Endothelial cell of umbilical vein (primary cell): ENCODE measurements around the gene BCL2L2. TPM values are rescaled to one million over a fixed set of nuclear protein-coding genes. Genes with fewer than 3 reads are reported as not detected.

Experiments used
- BruUV-seq: library from RNA; stranded (reverse); fragments of 400-500 nt; replicated peaks from 2 replicates; lab custom pipeline; 2021; lab: Mats Ljungman, UMichigan
- CTCF ChIA-PET: fragments of 300-600, 350-600 bp; sonication (Branson Sonifier 250); formaldehyde crosslinking; loops from one replicate; lab custom pipeline; 2021; ENCODE audit warnings: antibody characterized with exemption, inconsistent platforms; lab: Charles Lee
- POLR2A ChIA-PET: fragments of 300-600, 350-600 bp; sonication (Branson Sonifier 250); formaldehyde crosslinking; loops from one replicate; lab custom pipeline; 2021; ENCODE audit warnings: antibody characterized with exemption, inconsistent platforms; lab: Charles Lee
- DNase-seq: peaks from one replicate; pipeline ENCODE4 v3.0.0-alpha.2; 2011; ENCODE audit warnings: low read depth, low spot score
- FAIRE-seq: peaks from 2 replicates; lab custom pipeline; 2011; peaks lifted over from hg19 to GRCh38; lab: Jason Lieb, UNC
- H2AFZ ChIP-seq: 2 replicates; pipeline ENCODE4 v1.6.0; 2012; ENCODE audit warnings: low read depth, low read length, control low read depth, inconsistent platforms
- H3K27ac ChIP-seq: 2 replicates; pipeline ENCODE4 v1.5.1; 2011; ENCODE audit warnings: low read depth, mild to moderate bottlenecking, control low read depth, low read length, moderate library complexity; ENCODE audit not compliant: insufficient read depth
- H3K27me3 ChIP-seq, 2 experiments: 2 replicates each; pipeline versions ENCODE4 v1.6.0 to v1.6.1; 2011; ENCODE audit warnings: low read length in 2 of 2, mixed read lengths in 1 of 2; ENCODE audit not compliant: control insufficient read depth in 2 of 2, insufficient read depth in 2 of 2
- H3K36me3 ChIP-seq, 2 experiments: 2 replicates in 1 of 2; 3 replicates in 1 of 2; pipeline ENCODE4 v1.5.1; 2011; ENCODE audit warnings: low read length in 2 of 2, mild to moderate bottlenecking in 1 of 2, moderate library complexity in 1 of 2; ENCODE audit not compliant: control insufficient read depth in 2 of 2, insufficient read depth in 2 of 2; ENCODE audit errors: extremely low read depth in 1 of 2
- H3K4me1 ChIP-seq: 3 replicates; pipeline ENCODE4 v1.5.1; 2011; ENCODE audit warnings: mild to moderate bottlenecking, low read length; ENCODE audit not compliant: control insufficient read depth, insufficient read depth; ENCODE audit errors: extremely low read depth
- H3K4me2 ChIP-seq: 2 replicates; pipeline ENCODE4 v1.6.1; 2011; ENCODE audit warnings: low read length, control low read depth, mixed read lengths; ENCODE audit not compliant: insufficient read depth
- H3K4me3 ChIP-seq, 3 experiments: fragments of 200-600 bp in 1 of 3; sonication (generic), shearing (Covaris generic) in 1 of 3; replicated peaks in 1 of 3; 2 replicates each; pipeline ENCODE4 v1.5.1; 2011 to 2016; ENCODE audit warnings: control low read depth in 3 of 3, low read length in 3 of 3, mild to moderate bottlenecking in 2 of 3, inconsistent platforms in 1 of 3, low read depth in 1 of 3, moderate library complexity in 1 of 3; ENCODE audit not compliant: insufficient read depth in 1 of 3
- H3K79me2 ChIP-seq: 2 replicates; pipeline ENCODE4 v1.6.0; 2012; ENCODE audit warnings: low read length, inconsistent platforms; ENCODE audit not compliant: control insufficient read depth, insufficient read depth
- H3K9ac ChIP-seq: replicated peaks from 2 replicates; pipeline ENCODE3; 2011; ENCODE audit warnings: low read length, control low read depth; ENCODE audit not compliant: insufficient read depth; ENCODE audit errors: extremely low read depth
- H3K9me1 ChIP-seq: replicated peaks from 3 replicates; pipeline ENCODE4 v1.6.0; 2011; ENCODE audit warnings: mild to moderate bottlenecking, low read length; ENCODE audit not compliant: control insufficient read depth, insufficient read depth; ENCODE audit errors: extremely low read depth
- H3K9me3 ChIP-seq: replicated peaks from 2 replicates; pipeline ENCODE4 v1.5.1; 2012; ENCODE audit warnings: low read length, inconsistent platforms; ENCODE audit not compliant: control insufficient read depth, insufficient read depth
- H4K20me1 ChIP-seq: replicated peaks from 2 replicates; pipeline ENCODE3; 2011; ENCODE audit warnings: mild to moderate bottlenecking, low read length; ENCODE audit not compliant: control insufficient read depth, insufficient read depth; ENCODE audit errors: extremely low read depth
- EZH2 ChIP-seq: IDR thresholded peaks from 2 replicates; pipeline ENCODE4 v1.6.1; 2012; ENCODE audit warnings: borderline replicate concordance, low read depth, mild to moderate bottlenecking, moderate library complexity, low read length, inconsistent platforms; ENCODE audit not compliant: severe bottlenecking
- FOS ChIP-seq: IDR thresholded peaks from 2 replicates; pipeline ENCODE4 v1.6.1; 2011; ENCODE audit warnings: mild to moderate bottlenecking, low read length, moderate library complexity, borderline replicate concordance; ENCODE audit not compliant: insufficient read depth
- GATA2 ChIP-seq: IDR thresholded peaks from 2 replicates; pipeline ENCODE4 v1.7.0; 2011; ENCODE audit warnings: low read depth, mild to moderate bottlenecking, moderate library complexity, mixed read lengths, low read length; ENCODE audit not compliant: insufficient read length, insufficient read depth
- JUN ChIP-seq: IDR thresholded peaks from 2 replicates; pipeline ENCODE4 v1.6.1; 2011; ENCODE audit warnings: borderline replicate concordance, low read depth; ENCODE audit not compliant: insufficient read length, insufficient read depth
- MAX ChIP-seq: IDR thresholded peaks from 2 replicates; pipeline ENCODE4 v1.6.1; 2011; ENCODE audit not compliant: insufficient read depth, insufficient read length
- MYC ChIP-seq: IDR thresholded peaks from one replicate; pipeline ENCODE4 v1.6.1; 2011; ENCODE audit warnings: mild to moderate bottlenecking, low read depth, low read length
- POLR2A ChIP-seq: IDR thresholded peaks from 2 replicates; pipeline ENCODE4 v1.6.1; 2012; ENCODE audit warnings: low read depth, mild to moderate bottlenecking, control low read depth, low read length
- POLR2AphosphoS5 ChIP-seq: IDR thresholded peaks from 2 replicates; pipeline ENCODE4 v1.6.1; 2012; ENCODE audit warnings: low read depth, mild to moderate bottlenecking, control low read depth, low read length, moderate library complexity; ENCODE audit not compliant: insufficient read depth
- dilution Hi-C: fragments of 300-500 bp; cut with MboI; formaldehyde crosslinking; loops from one replicate; pipeline ENCODE4 v1.15.0; 2019; ENCODE audit warnings: low sequenced_read_pairs; ENCODE audit not compliant: extremely low pct_ligation_motif_present
- intact Hi-C: fragments of 100-400 bp; cut with micrococcal nuclease; formaldehyde crosslinking; loops from one replicate; pipeline ENCODE4 v1.10.0; 2022
- polyA plus RNA-seq, 4 experiments: library from polyadenylated mRNA; depleted of rRNA in 3 of 4; stranded (reverse) in 3 of 4; unstranded in 1 of 4; fragments of >200 nt; gene quantifications; 2 replicates each; pipeline versions ENCODE4 v1.2.1 to v1.2.3, GENCODE V29; 2011 to 2012; ENCODE audit warnings: missing spikeins in 1 of 4
- small RNA-seq: library from RNA; depleted of rRNA; stranded (forward); fragments of <200 nt; gene quantifications from one replicate; pipeline ENCODE3, GENCODE V24; 2012; ENCODE audit warnings: low replicate concordance, low read depth; ENCODE audit not compliant: insufficient read depth, insufficient read length
- total RNA-seq: library from RNA; stranded (reverse); gene quantifications from 2 replicates; pipeline ENCODE4 v1.2.3, GENCODE V29; 2021
- TF ChIP-seq, protein P1 (sequence below), 2 donors: IDR thresholded peaks; 1 replicate in 1 of 2; 2 replicates in 1 of 2; pipeline ENCODE4 v1.5.1; 2011; ENCODE audit warnings: low read length in 2 of 2, mild to moderate bottlenecking in 2 of 2, moderate library complexity in 2 of 2, control low read depth in 1 of 2, inconsistent platforms in 1 of 2, low read depth in 1 of 2; ENCODE audit not compliant: insufficient read depth in 1 of 2; ENCODE audit errors: extremely low read depth in 1 of 2

BCL2L2 gene
- total and polyA plus RNA-seq, 2 donors (not counting 3 experiments of a cell fraction or from before 2014, with no cell fraction given) = 19.9 to 24.3 TPM

- DNase-seq = no peak
- dilution Hi-C loops (no loop called here), intact Hi-C loops (no loop called here)
- peaks cover 25 to 29% of the 10 kb centered on the region in 2 experiments for H3K27me3 ChIP-seq
- no peaks in the 10 kb centered on the region for H3K79me2 ChIP-seq
- H3K27ac ChIP-seq = no peak overlapping the region
- CTCF ChIA-PET = interaction anchor here (1.4 to 1.7 kb wide), 4 partner anchors 15 to 96 kb away, joined by 3 to 6 read pairs (median 4); no protein-coding TSS in a partner anchor
- H3K9ac ChIP-seq = no peak overlapping the region
- no peak overlapping the region for H3K4me2 ChIP-seq
- H3K9me3 ChIP-seq = no peaks in the 10 kb centered on the region
- FAIRE-seq = no peak
- BruUV-seq = no TSS peak
- no peak overlapping the region for H3K4me3 ChIP-seq
- H3K4me1 ChIP-seq = no peaks in the 10 kb centered on the region
- POLR2A ChIA-PET = no interaction called here
- TF ChIP-seq MAX (no peak), POLR2A (no peak), POLR2AphosphoS5 (no peak), GATA2 (no peak), EZH2 (no peak), FOS (no peak), MYC (no peak), JUN (no peak)
- TF ChIP-seq, protein P1, sequence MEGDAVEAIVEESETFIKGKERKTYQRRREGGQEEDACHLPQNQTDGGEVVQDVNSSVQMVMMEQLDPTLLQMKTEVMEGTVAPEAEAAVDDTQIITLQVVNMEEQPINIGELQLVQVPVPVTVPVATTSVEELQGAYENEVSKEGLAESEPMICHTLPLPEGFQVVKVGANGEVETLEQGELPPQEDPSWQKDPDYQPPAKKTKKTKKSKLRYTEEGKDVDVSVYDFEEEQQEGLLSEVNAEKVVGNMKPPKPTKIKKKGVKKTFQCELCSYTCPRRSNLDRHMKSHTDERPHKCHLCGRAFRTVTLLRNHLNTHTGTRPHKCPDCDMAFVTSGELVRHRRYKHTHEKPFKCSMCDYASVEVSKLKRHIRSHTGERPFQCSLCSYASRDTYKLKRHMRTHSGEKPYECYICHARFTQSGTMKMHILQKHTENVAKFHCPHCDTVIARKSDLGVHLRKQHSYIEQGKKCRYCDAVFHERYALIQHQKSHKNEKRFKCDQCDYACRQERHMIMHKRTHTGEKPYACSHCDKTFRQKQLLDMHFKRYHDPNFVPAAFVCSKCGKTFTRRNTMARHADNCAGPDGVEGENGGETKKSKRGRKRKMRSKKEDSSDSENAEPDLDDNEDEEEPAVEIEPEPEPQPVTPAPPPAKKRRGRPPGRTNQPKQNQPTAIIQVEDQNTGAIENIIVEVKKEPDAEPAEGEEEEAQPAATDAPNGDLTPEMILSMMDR (IDR thresholded peaks at IDR 0.05; ENCODE audit: extremely low read depth in 1 of 2, insufficient read depth in 1 of 2, low read depth in 1 of 2, low read length in 2 of 2) = no peak
- H3K36me3 ChIP-seq = no peaks in the 10 kb centered on the region
- no peak overlapping the region for H2AFZ ChIP-seq
- no peaks in the 10 kb centered on the region for H4K20me1 ChIP-seq
- no peaks in the 10 kb centered on the region for H3K9me1 ChIP-seq
Observed at GRCh38 chr14:23361320-23361719, 54.7 kb downstream of the BCL2L2 start.

Small RNAs within 50 kb of the gene (small RNA-seq; reads per million reads assigned to genes)
- not detected for gene RNU6-1046P

Other genes with a start within 250 kb of the BCL2L2 start
- 20.2 and 21.7 TPM in 2 replicates for gene CDH24, start 249.3 kb upstream of the BCL2L2 start, total RNA-seq
- 52.9 and 63.1 TPM in 2 replicates for gene CDH24, start 249.3 kb upstream of the BCL2L2 start, polyA plus RNA-seq
- 220 and 240 TPM in 2 replicates for gene ACIN1, start 211.7 kb upstream of the BCL2L2 start, total RNA-seq
- 136 and 146 TPM in 2 replicates for gene ACIN1, start 211.7 kb upstream of the BCL2L2 start, polyA plus RNA-seq
- 55.5 and 58.3 TPM in 2 replicates for gene C14orf119, start 211.3 kb upstream of the BCL2L2 start, total RNA-seq
- 60.5 and 78.7 TPM in 2 replicates for gene C14orf119, start 211.3 kb upstream of the BCL2L2 start, polyA plus RNA-seq
- not detected in 2 replicates for gene CIROP, start 201.8 kb upstream of the BCL2L2 start, total RNA-seq
- gene CIROP, start 201.8 kb upstream of the BCL2L2 start, polyA plus RNA-seq = not detected in 2 replicates
- not detected in 2 replicates for gene CEBPE, start 187.6 kb upstream of the BCL2L2 start, total RNA-seq
- gene CEBPE, start 187.6 kb upstream of the BCL2L2 start, polyA plus RNA-seq = not detected in 2 replicates
- gene SLC7A8, start 123.2 kb upstream of the BCL2L2 start, total RNA-seq = 1.1 and 1.6 TPM in 2 replicates
- 0.76 and 0.88 TPM in 2 replicates for gene SLC7A8, start 123.2 kb upstream of the BCL2L2 start, polyA plus RNA-seq
- gene RNF212B, start 68.9 kb upstream of the BCL2L2 start, total RNA-seq = not detected in 2 replicates
- gene RNF212B, start 68.9 kb upstream of the BCL2L2 start, polyA plus RNA-seq = not detected in 2 replicates
- gene HOMEZ, start 20.7 kb upstream of the BCL2L2 start, total RNA-seq = 11.3 and 11.7 TPM in 2 replicates
- 16.8 and 17.7 TPM in 2 replicates for gene HOMEZ, start 20.7 kb upstream of the BCL2L2 start, polyA plus RNA-seq
- gene PPP1R3E, start 4.0 kb upstream of the BCL2L2 start, total RNA-seq = 4.1 and 7.4 TPM in 2 replicates
- gene PPP1R3E, start 4.0 kb upstream of the BCL2L2 start, polyA plus RNA-seq = 3.2 and 4.3 TPM in 2 replicates
- gene PABPN1, start 14.6 kb downstream of the BCL2L2 start, total RNA-seq = 218 and 231 TPM in 2 replicates
- gene PABPN1, start 14.6 kb downstream of the BCL2L2 start, polyA plus RNA-seq = 227 and 231 TPM in 2 replicates
- gene SLC22A17, start 46.1 kb downstream of the BCL2L2 start, total RNA-seq = 1.8 and 4.6 TPM in 2 replicates
- 2.9 and 4.2 TPM in 2 replicates for gene SLC22A17, start 46.1 kb downstream of the BCL2L2 start, polyA plus RNA-seq
- 0.13 TPM in 1 of 2 replicates, not detected in the other for gene EFS, start 58.3 kb downstream of the BCL2L2 start, total RNA-seq
- 0.02 and 0.03 TPM in 2 replicates for gene EFS, start 58.3 kb downstream of the BCL2L2 start, polyA plus RNA-seq
- gene IL25, start 66.0 kb downstream of the BCL2L2 start, total RNA-seq = not detected in 2 replicates
- gene IL25, start 66.0 kb downstream of the BCL2L2 start, polyA plus RNA-seq = not detected in 2 replicates
- not detected in 2 replicates for gene CMTM5, start 70.2 kb downstream of the BCL2L2 start, total RNA-seq
- not detected in 2 replicates for gene CMTM5, start 70.2 kb downstream of the BCL2L2 start, polyA plus RNA-seq
- not detected in 2 replicates for gene MYH6, start 101.4 kb downstream of the BCL2L2 start, total RNA-seq
- gene MYH6, start 101.4 kb downstream of the BCL2L2 start, polyA plus RNA-seq = not detected in 2 replicates
- not detected in 2 replicates for gene MYH7, start 128.8 kb downstream of the BCL2L2 start, total RNA-seq
- gene MYH7, start 128.8 kb downstream of the BCL2L2 start, polyA plus RNA-seq = not detected in 2 replicates
- 36.3 and 36.5 TPM in 2 replicates for gene NGDN, start 162.9 kb downstream of the BCL2L2 start, total RNA-seq
- gene NGDN, start 162.9 kb downstream of the BCL2L2 start, polyA plus RNA-seq = 22.1 and 25.6 TPM in 2 replicates
- 2.0 and 2.3 TPM in 2 replicates for gene ZFHX2, start 244.9 kb downstream of the BCL2L2 start, total RNA-seq
- gene ZFHX2, start 244.9 kb downstream of the BCL2L2 start, polyA plus RNA-seq = 0.21 and 0.25 TPM in 2 replicates
- gene THTPA, start 249.4 kb downstream of the BCL2L2 start, total RNA-seq = 9.8 and 12.5 TPM in 2 replicates
- 9.5 and 10.8 TPM in 2 replicates for gene THTPA, start 249.4 kb downstream of the BCL2L2 start, polyA plus RNA-seq